HG03159 (cell line): Measurements from ENCODE around the gene MOSPD3.

ENCODE experiments used
- ATAC-seq: cut with Tn5 transposase; IDR thresholded peaks from one replicate; pipeline ENCODE4 v1.9.1; 2021; ENCODE audit warnings: mild to moderate bottlenecking, moderate library complexity; ENCODE audit not compliant: unreplicated experiment

MOSPD3 gene

GRCh38 chr7:100575206-100575631 lies 37.1 kb upstream of the MOSPD3 start:
- ATAC-seq, result no peak

- ATAC-seq, result no peak
Measured at GRCh38 chr7:100575746-100576383, 36.5 kb upstream of the MOSPD3 start.

- no peak for ATAC-seq
Measured at GRCh38 chr7:100576384-100576993, 35.9 kb upstream of the MOSPD3 start.

GRCh38 chr7:100577103-100577502 lies 35.2 kb upstream of the MOSPD3 start:
- no peak for ATAC-seq

- ATAC-seq, result no peak
Measured at GRCh38 chr7:100577507-100577906, 34.8 kb upstream of the MOSPD3 start.

GRCh38 chr7:100578246-100579183 lies 33.8 kb upstream of the MOSPD3 start:
- ATAC-seq, result no peak

- ATAC-seq, result no peak
Measured at GRCh38 chr7:100580466-100581283, 31.7 kb upstream of the MOSPD3 start.

GRCh38 chr7:100582041-100582579 lies 30.2 kb upstream of the MOSPD3 start:
- ATAC-seq, result no peak

- ATAC-seq, result no peak
Measured at GRCh38 chr7:100582650-100583049, 29.7 kb upstream of the MOSPD3 start.

- ATAC-seq, result no peak
Measured at GRCh38 chr7:100583132-100584053, 28.9 kb upstream of the MOSPD3 start.

- no peak for ATAC-seq
Measured at GRCh38 chr7:100584054-100584682, 28.2 kb upstream of the MOSPD3 start.

GRCh38 chr7:100584683-100585510 lies 27.4 kb upstream of the MOSPD3 start:
- no peak for ATAC-seq

- peak; percentile 28 for ATAC-seq
Measured at GRCh38 chr7:100585511-100586265, 26.7 kb upstream of the MOSPD3 start, which contains the start of gene LRCH4. Gene LRCH4 (minus strand): TSS chr7:100586129. CDS start chr7:100586100, 29 bp downstream.

- ATAC-seq, result peak; percentile 83
Measured at GRCh38 chr7:100586266-100587025, 25.9 kb upstream of the MOSPD3 start, which contains the start of gene FBXO24. Gene FBXO24 (plus strand): TSS chr7:100586328. CDS start chr7:100586626, 298 bp downstream.

GRCh38 chr7:100588438-100588837 lies 23.9 kb upstream of the MOSPD3 start:
- no peak for ATAC-seq

- ATAC-seq, result no peak
Measured at GRCh38 chr7:100589341-100589947, 22.9 kb upstream of the MOSPD3 start.
